CD4-positive, alpha-beta T cell treated with Interferon alpha-2 for 1 hour (primary cell): Measurements from ENCODE around the gene SLC8A1.

ENCODE experiments used
- DNase-seq, 2 donors: peaks; one replicate each; pipeline ENCODE4 v3.0.0-alpha.2; 2020 to 2022

SLC8A1 gene

DNA sequence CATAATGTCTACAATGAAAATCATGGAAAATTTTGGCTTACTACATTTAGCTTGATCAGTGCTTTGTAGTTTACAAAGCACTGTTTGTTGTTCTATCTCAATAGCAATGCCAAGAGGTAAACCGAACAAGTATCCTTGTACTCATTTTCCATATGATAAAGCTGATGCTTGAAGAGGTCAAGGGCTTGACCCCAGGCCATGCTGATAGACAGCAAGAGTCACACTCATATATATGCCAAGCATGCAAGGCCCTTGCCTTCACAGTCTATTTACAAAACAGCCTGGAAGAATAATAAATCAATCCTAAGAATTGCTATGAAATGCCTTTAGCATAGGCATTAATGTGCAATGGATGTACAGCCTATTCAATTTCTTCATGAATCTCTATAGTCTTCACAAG lies 71.8 kb downstream of the SLC8A1 start:
- no peak for DNase-seq

DNA sequence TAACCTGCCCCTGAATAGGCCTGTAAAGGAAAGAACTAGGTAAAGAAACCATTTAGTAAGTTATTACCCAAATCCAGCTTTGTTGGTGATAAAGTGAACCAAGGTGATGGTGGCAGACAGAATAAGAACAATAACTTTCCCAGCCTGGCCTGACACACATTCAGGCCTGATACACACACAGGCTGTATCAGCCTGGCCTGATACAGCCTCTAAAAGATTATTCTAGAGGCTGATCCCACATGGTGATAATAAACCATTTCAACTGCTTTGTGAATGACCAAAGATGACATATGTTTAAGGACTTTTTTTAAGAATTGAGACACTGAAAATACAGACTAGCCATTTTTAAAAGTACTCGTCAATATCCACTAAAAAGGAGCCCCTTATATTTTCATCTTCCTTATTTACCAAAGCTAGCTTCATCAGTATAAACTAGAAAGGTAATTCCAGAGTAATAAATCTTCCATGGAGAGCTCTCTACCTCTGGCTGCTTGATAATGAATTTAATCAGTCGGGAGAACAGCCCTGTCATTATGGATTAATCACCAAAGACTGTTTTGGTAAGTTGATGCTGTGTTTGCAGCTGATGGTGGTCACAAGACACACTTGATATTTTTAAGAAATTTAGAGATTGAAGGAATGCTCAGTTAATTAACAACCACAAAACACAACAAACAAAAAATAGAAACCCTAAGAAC lies 77.2 kb downstream of the SLC8A1 start:
- DNase-seq = no peak

DNA sequence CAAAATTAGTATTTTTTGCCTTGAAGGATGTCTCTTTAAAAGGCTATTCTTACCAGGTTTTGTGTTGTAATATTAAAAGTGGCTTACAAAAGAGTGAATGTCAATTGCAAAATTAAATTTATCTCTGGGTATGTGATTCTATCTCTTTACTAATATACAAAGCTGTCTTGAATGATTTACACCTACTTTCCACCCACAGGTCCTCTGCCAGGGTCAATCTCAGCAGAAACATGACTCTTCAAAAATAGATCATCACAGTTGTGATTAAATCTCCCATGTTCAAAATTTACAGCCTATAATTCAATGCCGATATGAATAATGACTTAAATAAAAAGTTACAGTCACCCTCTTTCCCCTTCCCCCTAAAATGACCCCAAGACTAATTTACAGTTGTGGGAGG lies 78.8 kb downstream of the SLC8A1 start:
- no peak for DNase-seq

DNA sequence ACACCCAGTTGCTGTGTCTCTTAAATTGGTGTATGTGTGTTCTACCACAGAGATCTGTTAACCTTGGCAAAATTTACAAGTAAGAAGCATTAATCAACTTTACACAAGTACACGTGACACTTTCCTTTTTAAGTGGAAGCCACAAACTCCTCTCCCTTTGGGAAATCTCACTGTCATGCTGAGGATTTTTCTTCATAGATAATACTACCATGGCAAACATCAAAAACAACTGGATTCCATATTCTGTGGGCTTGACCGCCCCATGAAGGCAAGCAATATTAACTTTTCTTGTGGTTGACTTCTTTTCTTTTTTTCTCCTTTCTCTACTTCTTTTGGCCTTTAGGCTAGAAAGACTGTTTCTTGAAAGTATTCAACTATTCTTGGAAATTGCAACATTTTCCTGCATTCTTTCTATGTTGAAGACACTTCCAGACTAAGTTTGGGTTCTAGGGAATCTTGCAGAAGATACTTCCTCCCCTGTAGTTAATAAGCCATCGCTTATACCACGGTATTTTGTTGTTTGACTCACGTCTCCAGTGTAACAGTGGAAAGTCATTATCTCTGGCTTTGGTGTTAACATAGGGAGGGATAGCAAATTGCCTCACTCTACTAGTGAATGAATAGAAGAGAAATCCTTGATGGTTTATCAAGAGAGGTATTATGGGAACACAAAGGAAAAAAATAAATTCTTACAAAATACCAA lies 79.5 kb downstream of the SLC8A1 start:
- no peak for DNase-seq

DNA sequence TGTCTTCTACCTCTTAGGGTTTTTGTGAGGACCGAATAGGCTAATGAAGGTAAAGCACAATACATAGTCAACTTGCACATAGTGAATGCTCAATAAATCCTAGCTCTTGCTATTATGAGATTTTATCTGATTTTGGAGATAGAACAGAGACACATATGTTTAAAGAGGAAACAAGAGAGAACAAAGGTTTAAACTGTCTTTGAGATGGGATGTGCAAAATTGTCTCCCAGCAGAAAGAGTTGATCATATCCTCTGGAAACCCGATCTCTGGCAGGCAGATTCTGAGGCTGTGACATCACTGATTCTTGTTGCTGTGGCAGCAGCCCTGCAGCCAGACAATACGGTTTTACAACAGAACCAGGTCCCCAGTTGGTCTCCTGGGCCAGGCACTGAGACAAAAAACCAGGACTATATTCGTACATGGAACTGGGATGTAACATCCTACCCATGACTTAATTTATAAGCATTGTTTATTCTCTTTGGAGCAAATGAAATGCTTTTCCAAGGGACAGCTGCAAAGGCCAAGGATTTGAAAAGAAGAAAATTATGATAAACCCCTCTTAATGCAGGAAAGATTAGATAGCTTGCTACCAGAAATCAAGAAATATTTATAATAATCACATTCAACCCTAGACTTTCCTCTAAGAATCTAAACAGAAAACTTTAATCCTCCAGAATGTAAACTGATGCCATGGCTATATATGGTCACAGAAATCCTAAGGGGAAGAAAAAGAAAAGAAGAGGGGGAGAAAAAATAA lies 80.2 kb downstream of the SLC8A1 start:
- DNase-seq = no peak

DNA sequence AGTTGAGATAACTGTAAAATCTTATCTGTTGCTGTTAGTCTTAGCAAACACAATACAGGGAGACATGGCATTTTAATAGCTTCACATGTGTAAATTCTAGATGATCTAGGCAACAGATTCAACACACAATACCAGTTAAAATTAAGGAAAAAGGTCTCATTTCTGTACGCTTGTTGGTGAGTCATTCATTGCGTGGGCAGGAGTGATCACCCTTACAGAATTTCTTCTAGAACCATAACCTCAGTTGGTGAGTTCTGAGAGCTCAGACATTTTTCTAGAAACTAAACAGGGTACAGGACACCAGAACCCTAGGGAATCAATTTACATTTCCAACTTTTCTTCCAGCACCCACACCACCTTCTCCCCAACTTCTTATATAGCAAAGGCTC lies 81.9 kb downstream of the SLC8A1 start:
- no peak for DNase-seq

DNA sequence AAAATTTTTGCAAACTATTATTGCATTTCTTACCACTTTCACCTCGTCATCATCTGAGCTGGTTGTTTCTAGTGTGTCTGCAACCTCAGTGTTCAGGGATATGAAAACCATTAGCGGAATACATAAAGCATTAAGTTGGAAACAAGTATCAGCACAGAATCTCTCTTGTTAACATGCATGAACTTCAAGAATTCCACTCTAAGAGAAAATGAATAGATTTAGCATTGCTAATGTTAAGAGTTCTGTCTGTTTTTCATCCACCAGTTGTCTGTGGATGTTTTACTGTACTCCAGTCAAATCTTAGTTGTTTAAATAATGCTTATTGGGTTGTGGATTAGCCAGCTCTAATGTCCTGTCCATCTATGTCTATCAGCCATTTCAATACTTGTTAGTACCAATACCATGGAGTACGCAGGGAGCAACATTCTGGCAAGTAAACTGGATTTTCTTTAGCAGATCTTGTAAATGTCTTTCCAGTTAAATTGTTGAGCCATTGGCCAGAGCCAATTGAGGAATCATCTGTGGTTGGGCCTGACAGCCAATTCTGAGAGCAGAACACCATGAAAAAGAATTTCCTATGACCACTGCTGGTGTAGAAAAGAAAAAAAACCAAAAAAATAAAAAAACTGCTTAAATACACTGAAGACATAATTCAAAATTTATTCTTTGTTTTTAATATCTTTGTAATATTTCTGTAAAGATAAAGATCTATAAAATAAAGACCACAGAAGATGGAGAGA lies 82.5 kb downstream of the SLC8A1 start:
- no peak for DNase-seq

DNA sequence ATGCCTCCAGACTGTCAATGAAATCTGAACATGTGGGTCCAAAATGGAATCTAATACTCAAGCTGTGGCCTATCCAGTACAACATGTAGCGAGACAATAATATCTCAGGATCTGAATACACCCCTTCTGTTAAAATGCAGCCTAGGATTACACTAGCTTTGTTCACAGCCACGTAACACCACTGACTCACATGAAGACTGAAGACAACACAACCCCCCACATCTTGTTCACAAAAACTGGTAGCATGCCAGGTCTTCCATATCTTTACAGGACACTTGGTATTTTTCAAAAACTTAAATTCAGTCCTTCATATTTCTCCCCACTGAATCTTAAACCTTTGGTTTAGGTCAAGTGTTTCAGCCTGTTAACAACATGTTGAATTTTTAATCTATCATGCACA lies 84.2 kb downstream of the SLC8A1 start:
- DNase-seq = no peak

DNA sequence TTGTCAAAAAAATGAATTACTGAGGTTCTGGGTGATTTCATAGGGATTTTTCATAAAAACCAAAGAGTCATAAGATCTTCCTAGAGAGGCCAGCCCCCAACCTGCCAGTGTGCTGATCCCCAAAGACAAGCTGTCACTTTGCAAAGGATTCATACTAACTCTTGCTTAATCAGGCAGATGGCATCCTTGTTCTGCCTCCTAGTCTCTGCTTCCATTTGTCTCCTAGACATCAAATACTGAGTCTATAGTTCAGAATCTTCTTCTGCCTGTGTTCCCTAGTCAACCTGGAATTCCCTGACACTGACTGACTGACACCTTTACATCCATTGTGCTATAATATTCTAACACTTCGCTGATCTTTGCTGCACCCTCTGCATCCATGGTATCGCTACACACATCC lies 84.9 kb downstream of the SLC8A1 start:
- DNase-seq = no peak

DNA sequence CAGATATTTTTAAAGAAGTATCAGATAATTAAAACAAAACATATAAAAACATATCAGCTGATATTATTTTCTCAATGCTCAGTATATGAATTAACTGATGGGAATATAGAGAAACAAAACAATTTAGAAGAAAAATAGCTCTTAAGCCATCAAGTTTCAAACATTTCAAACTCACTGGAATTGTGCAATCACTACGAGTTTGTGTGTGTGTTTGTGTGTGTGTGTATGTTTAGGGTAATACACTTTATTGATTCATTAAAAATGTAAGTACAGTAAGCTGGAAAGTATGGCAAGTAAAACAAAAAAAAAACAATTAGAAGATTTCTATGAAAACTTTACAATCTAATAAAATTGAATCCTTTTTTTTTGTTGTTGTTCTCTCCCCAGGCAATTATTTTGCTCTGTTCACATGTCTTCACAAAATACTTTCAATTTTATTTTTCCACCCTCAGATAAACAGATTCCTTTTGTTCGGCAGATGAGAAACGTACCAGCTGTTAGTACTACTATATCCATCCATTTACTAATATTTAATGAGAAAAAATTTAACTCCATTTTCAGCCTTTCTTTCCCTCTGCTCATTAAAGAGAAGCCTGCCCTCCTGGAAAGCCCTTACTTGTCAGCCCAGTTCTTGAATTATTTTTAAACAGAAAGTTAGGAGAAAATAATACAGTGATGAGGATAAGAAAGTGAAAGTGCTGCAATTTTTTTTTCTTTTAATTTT lies 87.6 kb downstream of the SLC8A1 start:
- no peak for DNase-seq

DNA sequence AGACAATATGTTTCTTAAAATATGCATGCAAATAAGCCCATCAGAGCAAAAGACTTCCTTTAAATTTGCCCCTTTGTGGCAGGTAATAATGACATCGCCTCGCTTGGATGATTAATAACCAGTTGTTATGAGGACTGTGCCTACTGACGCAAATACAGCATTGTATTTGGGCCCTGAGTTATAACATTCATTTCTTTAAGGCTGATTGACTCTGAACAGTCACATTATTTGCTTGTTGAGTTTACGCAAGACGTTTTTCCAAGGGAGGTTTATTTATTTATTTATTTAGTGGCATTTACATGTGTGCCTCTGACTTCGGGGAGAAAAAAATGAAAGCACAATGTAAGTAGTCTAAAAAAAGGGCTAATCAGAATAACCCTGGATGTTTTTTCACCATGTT lies 88.3 kb downstream of the SLC8A1 start:
- no peak for DNase-seq

DNA sequence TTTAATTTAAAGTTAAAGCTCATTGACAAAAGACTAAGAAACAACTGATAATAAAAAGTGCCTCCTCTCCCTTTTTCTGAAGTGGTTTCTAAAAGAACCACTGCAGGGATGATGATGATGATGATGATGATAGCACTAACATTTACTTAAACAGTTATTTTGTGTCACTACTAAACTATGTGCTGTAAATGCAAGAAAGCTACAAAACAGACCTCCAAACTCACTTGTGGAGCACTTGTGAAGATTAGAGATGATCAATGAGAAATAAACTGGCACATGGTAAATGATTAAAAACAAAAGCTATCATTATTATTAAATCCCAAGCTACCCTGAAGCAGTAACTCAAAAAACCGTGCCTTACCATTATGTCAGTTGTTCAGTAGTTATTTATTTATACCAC lies 88.7 kb downstream of the SLC8A1 start:
- DNase-seq = no peak

DNA sequence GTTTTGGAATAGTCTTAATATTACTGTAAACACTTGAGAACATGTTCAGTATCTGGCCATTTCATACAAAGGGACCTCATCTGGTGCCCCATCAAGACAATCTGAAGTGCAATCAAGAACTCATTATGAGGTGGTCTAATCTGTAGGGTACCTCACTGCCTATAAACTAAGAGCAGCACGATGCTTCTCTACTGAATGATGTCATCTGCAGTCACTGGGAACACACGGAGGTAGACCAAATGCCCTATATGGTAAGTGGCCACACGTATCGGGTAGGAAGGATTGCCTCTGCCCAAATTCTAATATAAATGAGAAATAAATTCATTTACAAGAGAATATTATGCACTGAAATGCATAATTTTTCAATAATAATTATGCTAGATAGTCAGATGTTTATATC lies 90.4 kb downstream of the SLC8A1 start:
- no peak for DNase-seq

DNA sequence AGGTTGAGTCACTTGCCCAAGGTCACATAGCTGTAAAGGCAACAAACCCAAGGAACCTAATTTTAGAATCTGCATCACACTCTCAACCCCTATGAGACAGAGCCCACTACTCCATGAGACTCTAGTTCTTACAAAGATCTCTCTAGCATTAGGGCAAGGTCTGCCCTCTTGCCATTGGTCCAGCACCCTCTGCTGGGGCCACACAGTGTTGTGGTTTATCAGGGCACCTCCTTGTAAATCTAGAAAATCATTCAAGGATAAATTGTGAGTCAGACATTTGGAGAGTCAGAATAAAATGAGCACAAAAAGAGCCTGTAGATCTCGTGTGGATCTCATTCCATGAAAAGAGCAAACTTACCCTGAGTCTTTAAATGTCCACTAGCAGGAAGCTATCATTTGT lies 91.2 kb downstream of the SLC8A1 start:
- DNase-seq = no peak

DNA sequence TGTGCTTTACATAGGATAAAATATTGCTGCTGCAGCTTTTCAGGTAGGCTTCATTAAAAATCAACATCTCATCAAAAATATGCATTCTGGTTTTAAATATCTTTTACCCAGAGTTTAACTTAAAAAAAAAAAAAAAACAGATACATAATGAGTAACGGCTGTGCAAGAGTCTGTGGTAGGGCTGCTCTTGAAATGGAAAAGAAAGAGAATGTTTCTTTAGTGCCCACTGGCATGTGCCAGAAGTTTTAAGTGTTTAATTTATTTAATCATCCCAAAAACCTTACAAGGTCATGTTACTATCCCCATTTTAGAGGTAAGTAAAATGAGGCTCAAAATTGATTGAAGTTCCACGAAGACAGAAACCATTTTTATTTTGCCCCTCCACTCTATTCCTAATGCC lies 92.1 kb downstream of the SLC8A1 start:
- no peak for DNase-seq

DNA sequence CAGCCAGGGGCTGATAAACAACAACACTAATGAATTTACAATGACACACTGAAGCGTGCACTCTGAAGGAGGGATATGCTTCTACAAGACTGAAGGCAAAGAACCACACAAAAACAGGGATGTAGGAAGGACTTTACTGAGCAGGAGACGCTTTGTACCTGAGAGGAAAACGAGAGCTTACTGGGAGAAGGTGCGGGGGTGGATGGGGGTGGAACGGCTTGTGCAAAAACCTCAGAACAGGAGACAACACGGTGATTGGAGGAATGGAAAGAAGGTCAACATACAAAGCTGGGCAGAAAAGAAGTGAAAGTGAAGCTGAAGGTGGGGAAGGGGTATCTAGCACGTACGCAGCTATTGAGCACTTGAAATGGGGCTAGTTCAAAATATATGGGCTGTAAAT lies 93.1 kb downstream of the SLC8A1 start:
- no peak for DNase-seq

DNA sequence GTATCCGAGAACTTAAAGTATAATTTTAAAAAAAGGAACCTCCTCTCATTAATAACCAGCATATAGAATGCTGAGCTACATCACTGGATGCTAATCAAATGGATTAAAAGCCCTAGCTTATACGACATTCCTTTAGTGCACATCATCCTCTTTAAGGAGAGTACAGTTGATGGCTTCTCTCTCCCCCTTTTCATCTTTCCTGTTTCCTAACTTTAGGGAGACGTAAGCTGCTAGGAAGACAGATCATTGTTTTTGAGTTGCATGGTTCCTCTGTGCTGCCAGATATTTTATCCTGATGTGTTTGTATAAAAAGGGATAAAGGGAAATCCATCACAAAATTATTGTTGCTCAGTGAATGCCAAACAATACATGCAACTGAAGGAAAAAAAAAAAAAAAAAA lies 94.2 kb downstream of the SLC8A1 start:
- DNase-seq = no peak

DNA sequence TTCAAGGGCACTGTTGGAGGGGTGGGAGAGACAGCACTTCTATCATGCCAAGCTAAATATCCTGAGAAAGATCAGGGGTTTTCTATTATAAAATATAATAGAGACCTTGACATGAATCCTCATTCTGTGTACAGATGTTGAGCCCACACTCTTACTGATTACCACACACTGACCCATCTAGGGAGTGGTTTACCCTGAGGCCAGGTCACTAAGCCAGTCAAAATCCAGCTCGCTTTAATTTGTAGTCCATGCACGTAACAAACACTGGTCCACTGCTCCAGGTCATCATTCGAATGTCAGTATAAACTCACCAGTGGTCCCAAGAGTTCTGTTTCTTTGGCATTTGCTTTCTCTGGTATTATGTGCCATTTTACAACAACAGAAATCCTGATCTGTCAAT lies 96.4 kb downstream of the SLC8A1 start:
- DNase-seq = no peak

DNA sequence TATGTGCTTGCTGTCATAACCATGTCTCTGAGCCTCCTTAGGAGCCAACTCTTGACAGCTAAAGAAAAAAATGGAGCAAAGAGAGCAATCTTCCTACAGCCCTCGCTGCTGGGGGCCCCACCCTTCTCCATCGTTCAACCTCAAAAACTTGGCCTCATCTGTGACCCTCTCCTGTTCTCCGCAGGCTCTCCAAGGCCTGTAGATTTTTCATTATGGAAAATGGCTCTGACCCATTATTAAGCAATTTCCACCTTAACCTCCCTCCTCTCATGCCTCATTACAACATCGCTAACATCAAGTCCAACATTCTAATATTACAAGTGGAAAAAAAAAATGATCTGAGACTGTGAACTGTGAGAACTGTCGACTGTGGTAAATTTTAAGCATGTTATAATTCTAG lies 98.7 kb downstream of the SLC8A1 start:
- DNase-seq = no peak

DNA sequence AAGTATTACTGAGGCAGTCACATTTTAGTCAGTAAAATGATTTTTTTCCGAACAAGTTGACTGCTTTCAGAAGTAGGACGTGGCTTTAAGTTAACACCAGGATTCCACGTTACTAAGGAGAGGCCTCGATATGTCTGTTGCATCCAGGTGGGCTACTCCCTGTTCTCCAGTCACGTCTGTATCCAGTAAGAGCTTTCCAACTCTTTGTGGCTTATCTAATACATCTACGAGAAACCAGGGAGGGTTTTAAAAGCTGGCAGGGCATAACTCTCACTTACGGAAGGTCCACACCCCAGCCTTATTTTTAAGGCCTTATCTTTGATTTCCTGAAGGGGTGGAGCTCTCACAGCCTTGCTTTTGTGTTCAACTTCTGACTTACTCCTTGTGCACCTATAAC lies 99.2 kb downstream of the SLC8A1 start:
- no peak for DNase-seq

DNA sequence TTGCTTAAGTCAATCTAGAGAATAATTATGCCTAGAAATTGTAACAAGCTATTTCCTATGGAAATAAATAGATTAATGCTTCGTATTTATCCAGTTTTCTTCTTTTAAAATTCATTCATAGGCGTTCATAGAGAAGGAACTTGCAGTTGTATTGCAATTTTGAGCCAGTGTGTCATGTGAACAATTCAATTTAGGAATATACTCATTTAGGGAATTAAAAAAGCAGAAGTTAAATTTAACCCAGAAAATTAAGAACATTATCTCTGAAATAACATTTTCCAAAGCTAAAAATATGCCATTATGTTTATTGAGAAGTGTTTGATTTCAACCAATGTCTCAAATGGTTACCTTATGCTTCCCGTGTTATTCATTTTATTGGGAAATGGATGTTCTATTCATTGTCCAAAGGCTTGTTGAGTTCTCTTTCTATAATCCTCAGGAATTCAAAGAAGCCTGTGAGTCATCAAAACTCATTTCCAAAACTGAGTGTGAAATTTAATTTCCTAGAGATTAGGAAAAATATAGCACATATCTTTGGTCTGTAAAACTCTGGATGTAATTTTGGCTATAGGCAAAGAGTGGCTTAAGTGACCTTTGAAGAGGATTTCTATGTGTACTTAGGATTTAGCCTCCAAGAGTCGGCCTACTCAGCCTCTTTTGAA lies 99.7 kb downstream of the SLC8A1 start:
- DNase-seq = no peak

DNA sequence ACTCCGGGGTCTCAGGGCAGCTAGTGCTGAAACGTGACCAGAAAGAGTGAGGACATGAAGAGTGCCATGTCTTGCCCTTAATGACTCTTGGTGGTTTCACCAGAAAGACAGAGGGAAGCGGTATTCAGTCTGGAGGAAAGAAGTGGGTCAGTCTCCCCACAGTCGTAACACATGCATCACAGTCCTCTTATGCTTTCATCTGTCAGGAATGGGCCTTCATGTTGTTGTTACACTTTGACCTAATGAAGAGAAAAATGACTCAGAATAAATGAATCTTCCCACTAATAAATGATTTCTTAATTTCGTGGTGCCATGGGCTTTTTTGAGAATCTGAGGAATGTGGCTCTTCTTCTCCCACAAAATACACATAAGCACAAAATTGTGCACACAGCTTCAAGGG lies 103.2 kb downstream of the SLC8A1 start:
- DNase-seq = no peak
